K562 (cell line): ENCODE measurements around the gene CBFA2T3. TPM values are rescaled to one million over a fixed set of nuclear protein-coding genes. Genes with fewer than 3 reads are reported as not detected.
A peak's percentile ranks its signal among the peaks of the same experiment; 100 is the strongest.

Experiments used
- CCAR2 ChIP-seq: fragments of 200-400 bp; formaldehyde crosslinking; IDR thresholded peaks from 2 replicates; pipeline ENCODE4 v1.6.1; 2017; ENCODE audit warnings: mild to moderate bottlenecking, low read depth, low read length
- FOXM1 ChIP-seq, 2 experiments: fragments of 450-650 bp in 1 of 2; sonication (generic) in 1 of 2; formaldehyde crosslinking in 1 of 2; IDR thresholded peaks; 2 replicates each; pipeline versions ENCODE4 v1.6.1 to v1.9.0; 2017 to 2022; ENCODE audit warnings: low read depth in 2 of 2, mild to moderate bottlenecking in 2 of 2, missing genetic modification reagents in 1 of 2, moderate library complexity in 1 of 2
- NFE2 ChIP-seq: IDR thresholded peaks from 2 replicates; pipeline ENCODE4 v1.6.1; 2014; ENCODE audit warnings: antibody characterized with exemption, low read depth
- PHB2 ChIP-seq: fragments of 450-650 bp; IDR thresholded peaks from 2 replicates; pipeline ENCODE4 v1.6.1; 2017; ENCODE audit warnings: low read depth
- PHF20 ChIP-seq: fragments of 450-650 bp; IDR thresholded peaks from 2 replicates; pipeline ENCODE4 v1.6.1; 2018; ENCODE audit not compliant: partially characterized antibody
- RAD51 ChIP-seq: fragments of 450-650 bp; IDR thresholded peaks from 2 replicates; pipeline ENCODE4 v1.7.1; 2016; ENCODE audit warnings: low read depth, mild to moderate bottlenecking, borderline replicate concordance
- RNF2 ChIP-seq: sonication (generic); IDR thresholded peaks from 2 replicates; pipeline ENCODE4 v1.6.1; 2016
- SP1 ChIP-seq: sonication (generic); formaldehyde crosslinking; IDR thresholded peaks from 2 replicates; pipeline ENCODE4 v1.8.1; 2022; ENCODE audit warnings: mild to moderate bottlenecking, missing genetic modification reagents
- TAF9B ChIP-seq: fragments of 450-650 bp; IDR thresholded peaks from 2 replicates; pipeline ENCODE4 v1.6.1; 2018; ENCODE audit warnings: mild to moderate bottlenecking; ENCODE audit not compliant: partially characterized antibody
- TAL1 ChIP-seq: fragments of 450-650 bp; IDR thresholded peaks from 2 replicates; pipeline ENCODE4 v1.6.1; 2016; ENCODE audit warnings: mild to moderate bottlenecking
- ZFP30 ChIP-seq: fragments of 250-450 bp; sonication (Bioruptor Pico); IDR thresholded peaks from 2 replicates; pipeline ENCODE4 v1.8.0; 2022; ENCODE audit warnings: moderate library complexity, mild to moderate bottlenecking, inconsistent platforms, borderline replicate concordance
- ZNF23 ChIP-seq: fragments of 250-450 bp; sonication (Bioruptor Pico); IDR thresholded peaks from 2 replicates; pipeline ENCODE4 v1.4.0; 2020; ENCODE audit warnings: mild to moderate bottlenecking
- ZSCAN29 ChIP-seq: fragments of 450-650 bp; IDR thresholded peaks from 2 replicates; pipeline ENCODE4 v1.6.1; 2017
- polyA plus RNA-seq, 8 experiments: library from polyadenylated mRNA; depleted of rRNA in 4 of 8; stranded (reverse) in 5 of 8; unstranded in 3 of 8; fragments of >200 nt; fragmentation: Nextera tagmentation in 2 of 8; fragmentation: Illumina TruSeq in 1 of 8; extraction: Ambion mirVana in 2 of 8; extraction: Trizol in 1 of 8; gene quantifications; 2 replicates each; pipeline versions ENCODE4 v1.2.1 to v1.2.3, GENCODE V29; 2011 to 2014; ENCODE audit warnings: inconsistent platforms in 1 of 8, missing spikeins in 1 of 8
- total RNA-seq, 7 experiments: library from RNA; depleted of rRNA in 6 of 7; stranded (reverse); fragments of >200 nt in 6 of 7; fragmentation: Illumina TruSeq in 2 of 7; extraction: Trizol in 2 of 7; gene quantifications; 2 replicates each; pipeline versions ENCODE4 v1.2.1 to v1.2.3, GENCODE V29; 2011 to 2021; ENCODE audit warnings: low replicate concordance in 1 of 7
- TF ChIP-seq, protein P1 (sequence below): fragments of 450-650 bp; formaldehyde crosslinking; IDR thresholded peaks from 2 replicates; pipeline ENCODE4 v1.4.0; 2022; ENCODE audit warnings: mild to moderate bottlenecking, moderate library complexity
- TF ChIP-seq, protein P2 (sequence below): sonication (generic); IDR thresholded peaks from 2 replicates; pipeline ENCODE4 v1.6.1; 2016
- TF ChIP-seq, protein P3 (sequence below): conservative IDR thresholded peaks from 2 replicates; pipeline ENCODE4 v1.6.1; 2011; ENCODE audit warnings: low read depth, mild to moderate bottlenecking, low read length; ENCODE audit not compliant: control insufficient read depth
- TF ChIP-seq, protein P4 (sequence below): sonication (generic); formaldehyde crosslinking; IDR thresholded peaks from 2 replicates; pipeline ENCODE4 v1.4.0; 2020; ENCODE audit warnings: mild to moderate bottlenecking, missing genetic modification reagents
- TF ChIP-seq, protein P5 (sequence below): fragments of 450-650 bp; IDR thresholded peaks from 2 replicates; pipeline ENCODE4 v1.7.1; 2018; ENCODE audit warnings: mild to moderate bottlenecking, low read depth; ENCODE audit not compliant: partially characterized antibody

Gene CBFA2T3
- total and polyA plus RNA-seq, 9 of the 15 experiments (the other 6 are each of a cell fraction or from before 2014, with no cell fraction given) = 2.3 to 145 (median 6.7) TPM

DNA sequence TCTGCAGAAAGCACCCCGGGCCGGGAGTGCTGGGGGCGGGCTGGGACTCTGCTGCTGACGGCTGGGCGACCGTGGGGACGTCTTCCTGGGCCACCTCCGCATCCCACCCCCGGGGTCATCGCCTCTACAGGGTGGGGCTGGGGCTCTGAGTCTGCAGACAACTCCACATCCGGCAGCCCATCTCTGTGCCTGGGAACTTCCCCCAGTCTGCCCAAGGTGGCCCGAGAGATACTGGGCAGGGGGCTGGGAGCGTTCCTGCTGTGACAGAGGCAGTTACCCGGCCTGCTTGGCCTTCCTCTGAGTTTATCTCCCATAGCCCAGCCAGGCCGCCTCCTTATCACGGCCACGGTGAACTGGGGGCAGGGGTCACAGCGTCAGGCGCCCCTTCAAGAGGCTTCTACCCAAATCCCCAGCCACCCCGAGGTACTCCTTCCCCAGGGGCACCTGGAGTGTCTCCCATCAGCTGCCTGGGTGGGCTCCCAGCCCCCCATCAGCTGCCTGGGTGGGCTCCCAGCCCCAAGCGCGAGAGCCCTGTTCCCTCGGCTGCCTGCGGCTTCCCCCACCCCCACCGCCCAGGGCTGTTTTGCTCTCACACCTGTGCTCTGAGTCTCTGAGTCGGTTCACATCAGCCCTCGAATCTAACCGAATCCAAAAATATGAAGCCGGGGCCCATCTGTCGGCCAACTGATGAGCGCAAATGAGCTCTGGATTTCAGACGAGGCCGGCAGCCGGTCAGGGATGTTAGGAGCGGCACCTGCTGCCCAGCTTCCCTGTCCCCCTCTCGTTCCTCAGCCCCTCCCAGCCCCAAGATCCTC, 15.6 kb upstream of the CBFA2T3 start (continued):
- TF ChIP-seq, protein P1, sequence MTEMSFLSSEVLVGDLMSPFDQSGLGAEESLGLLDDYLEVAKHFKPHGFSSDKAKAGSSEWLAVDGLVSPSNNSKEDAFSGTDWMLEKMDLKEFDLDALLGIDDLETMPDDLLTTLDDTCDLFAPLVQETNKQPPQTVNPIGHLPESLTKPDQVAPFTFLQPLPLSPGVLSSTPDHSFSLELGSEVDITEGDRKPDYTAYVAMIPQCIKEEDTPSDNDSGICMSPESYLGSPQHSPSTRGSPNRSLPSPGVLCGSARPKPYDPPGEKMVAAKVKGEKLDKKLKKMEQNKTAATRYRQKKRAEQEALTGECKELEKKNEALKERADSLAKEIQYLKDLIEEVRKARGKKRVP (CRISPR knock-in tag) = peak; percentile 71; the same call in 1 of the 2 replicates
- TF ChIP-seq, protein P2, sequence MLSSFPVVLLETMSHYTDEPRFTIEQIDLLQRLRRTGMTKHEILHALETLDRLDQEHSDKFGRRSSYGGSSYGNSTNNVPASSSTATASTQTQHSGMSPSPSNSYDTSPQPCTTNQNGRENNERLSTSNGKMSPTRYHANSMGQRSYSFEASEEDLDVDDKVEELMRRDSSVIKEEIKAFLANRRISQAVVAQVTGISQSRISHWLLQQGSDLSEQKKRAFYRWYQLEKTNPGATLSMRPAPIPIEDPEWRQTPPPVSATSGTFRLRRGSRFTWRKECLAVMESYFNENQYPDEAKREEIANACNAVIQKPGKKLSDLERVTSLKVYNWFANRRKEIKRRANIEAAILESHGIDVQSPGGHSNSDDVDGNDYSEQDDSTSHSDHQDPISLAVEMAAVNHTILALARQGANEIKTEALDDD = peak; percentile 21; the same call in 1 of the 2 replicates
- TF ChIP-seq CCAR2 (no peak), RNF2 (peak; percentile 100), ZNF23 (CRISPR knock-in tag) (peak; percentile 39; the same call in 1 of the 2 replicates), TAL1 (peak; percentile 99), ZFP30 (CRISPR knock-in tag) (no peak), FOXM1 (IDR thresholded peaks at IDR 0.05; ENCODE audit: low read depth) (peak; percentile 93), FOXM1 (CRISPR knock-in tag; IDR thresholded peaks at IDR 0.05; ENCODE audit: low read depth) (0 out of 2 replicates have a peak, but pooled peaks have one; percentile 35), ZSCAN29 (peak; percentile 77), NFE2 (peak; percentile 71), TAF9B (peak; percentile 75), SP1 (peak; percentile 77; the same call in 1 of the 2 replicates), PHB2 (peak; percentile 97), RAD51 (no peak), PHF20 (peak; percentile 37)
- TF ChIP-seq, protein P3, sequence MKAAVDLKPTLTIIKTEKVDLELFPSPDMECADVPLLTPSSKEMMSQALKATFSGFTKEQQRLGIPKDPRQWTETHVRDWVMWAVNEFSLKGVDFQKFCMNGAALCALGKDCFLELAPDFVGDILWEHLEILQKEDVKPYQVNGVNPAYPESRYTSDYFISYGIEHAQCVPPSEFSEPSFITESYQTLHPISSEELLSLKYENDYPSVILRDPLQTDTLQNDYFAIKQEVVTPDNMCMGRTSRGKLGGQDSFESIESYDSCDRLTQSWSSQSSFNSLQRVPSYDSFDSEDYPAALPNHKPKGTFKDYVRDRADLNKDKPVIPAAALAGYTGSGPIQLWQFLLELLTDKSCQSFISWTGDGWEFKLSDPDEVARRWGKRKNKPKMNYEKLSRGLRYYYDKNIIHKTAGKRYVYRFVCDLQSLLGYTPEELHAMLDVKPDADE = peak; percentile 98
- TF ChIP-seq, protein P4, sequence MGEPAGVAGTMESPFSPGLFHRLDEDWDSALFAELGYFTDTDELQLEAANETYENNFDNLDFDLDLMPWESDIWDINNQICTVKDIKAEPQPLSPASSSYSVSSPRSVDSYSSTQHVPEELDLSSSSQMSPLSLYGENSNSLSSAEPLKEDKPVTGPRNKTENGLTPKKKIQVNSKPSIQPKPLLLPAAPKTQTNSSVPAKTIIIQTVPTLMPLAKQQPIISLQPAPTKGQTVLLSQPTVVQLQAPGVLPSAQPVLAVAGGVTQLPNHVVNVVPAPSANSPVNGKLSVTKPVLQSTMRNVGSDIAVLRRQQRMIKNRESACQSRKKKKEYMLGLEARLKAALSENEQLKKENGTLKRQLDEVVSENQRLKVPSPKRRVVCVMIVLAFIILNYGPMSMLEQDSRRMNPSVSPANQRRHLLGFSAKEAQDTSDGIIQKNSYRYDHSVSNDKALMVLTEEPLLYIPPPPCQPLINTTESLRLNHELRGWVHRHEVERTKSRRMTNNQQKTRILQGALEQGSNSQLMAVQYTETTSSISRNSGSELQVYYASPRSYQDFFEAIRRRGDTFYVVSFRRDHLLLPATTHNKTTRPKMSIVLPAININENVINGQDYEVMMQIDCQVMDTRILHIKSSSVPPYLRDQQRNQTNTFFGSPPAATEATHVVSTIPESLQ (CRISPR knock-in tag) = peak; percentile 83; the same call in 1 of the 2 replicates
- TF ChIP-seq, protein P5, sequence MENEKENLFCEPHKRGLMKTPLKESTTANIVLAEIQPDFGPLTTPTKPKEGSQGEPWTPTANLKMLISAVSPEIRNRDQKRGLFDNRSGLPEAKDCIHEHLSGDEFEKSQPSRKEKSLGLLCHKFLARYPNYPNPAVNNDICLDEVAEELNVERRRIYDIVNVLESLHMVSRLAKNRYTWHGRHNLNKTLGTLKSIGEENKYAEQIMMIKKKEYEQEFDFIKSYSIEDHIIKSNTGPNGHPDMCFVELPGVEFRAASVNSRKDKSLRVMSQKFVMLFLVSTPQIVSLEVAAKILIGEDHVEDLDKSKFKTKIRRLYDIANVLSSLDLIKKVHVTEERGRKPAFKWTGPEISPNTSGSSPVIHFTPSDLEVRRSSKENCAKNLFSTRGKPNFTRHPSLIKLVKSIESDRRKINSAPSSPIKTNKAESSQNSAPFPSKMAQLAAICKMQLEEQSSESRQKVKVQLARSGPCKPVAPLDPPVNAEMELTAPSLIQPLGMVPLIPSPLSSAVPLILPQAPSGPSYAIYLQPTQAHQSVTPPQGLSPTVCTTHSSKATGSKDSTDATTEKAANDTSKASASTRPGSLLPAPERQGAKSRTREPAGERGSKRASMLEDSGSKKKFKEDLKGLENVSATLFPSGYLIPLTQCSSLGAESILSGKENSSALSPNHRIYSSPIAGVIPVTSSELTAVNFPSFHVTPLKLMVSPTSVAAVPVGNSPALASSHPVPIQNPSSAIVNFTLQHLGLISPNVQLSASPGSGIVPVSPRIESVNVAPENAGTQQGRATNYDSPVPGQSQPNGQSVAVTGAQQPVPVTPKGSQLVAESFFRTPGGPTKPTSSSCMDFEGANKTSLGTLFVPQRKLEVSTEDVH = peak; percentile 33
